ENCODE measurements around the gene TNFRSF1B.
A peak's percentile ranks its signal among the peaks of the same experiment; 100 is the strongest.

TNFRSF1B gene

GRCh38 chr1:12176298-12177118 is 9.7 kb downstream of the TNFRSF1B start:
- no peak for DNase-seq (ENCODE audit: low read depth)

DNA sequence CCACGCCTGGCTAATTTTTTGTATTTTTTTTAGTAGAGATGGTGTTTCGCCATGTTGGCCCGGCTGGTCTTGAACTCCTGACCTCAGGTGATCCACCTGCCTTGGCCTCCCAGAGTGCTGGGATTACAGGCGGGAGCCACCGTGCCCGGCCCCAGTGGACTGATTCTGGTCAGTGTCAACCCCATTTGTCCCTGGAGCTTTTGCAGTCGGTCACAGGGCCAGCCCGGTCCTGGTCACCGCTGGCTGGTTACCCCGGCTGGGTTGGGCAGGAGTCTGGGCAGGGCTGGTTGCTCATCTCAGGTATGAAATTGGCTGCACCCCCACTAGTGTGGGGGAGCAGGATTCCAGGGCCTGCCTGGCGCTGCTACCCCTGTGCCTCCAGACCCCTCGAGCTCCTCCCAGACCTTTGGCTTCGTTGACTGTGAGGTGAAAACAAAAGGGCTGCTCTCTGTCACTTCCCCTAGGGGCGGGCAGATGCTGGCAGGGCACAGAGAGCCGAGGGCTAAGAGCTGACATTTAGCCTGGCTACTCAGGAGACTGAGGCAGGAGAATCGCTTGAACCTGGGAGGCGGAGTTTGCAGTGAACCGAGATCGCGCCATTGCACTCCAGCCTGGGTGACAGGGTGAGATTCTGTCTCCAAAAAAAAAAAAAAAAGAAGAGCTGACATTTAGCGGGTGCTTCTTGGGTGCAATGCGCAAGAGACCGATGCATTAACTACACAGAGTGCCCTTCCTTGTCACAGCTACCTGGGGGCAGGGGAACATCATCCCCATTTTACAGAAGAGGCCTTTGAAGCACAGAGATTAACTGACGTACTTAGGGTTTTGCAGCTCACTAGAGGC is 10.6 kb downstream of the TNFRSF1B start:
- DNase-seq (ENCODE audit: low read depth): no peak

GRCh38 chr1:12177999-12178441 is 11.2 kb downstream of the TNFRSF1B start:
- DNase-seq (ENCODE audit: low read depth): peak; percentile 66

- DNase-seq (ENCODE audit: low read depth): no peak
These were observed 11.7 kb downstream of the TNFRSF1B start for GRCh38 chr1:12178511-12178910.

DNA sequence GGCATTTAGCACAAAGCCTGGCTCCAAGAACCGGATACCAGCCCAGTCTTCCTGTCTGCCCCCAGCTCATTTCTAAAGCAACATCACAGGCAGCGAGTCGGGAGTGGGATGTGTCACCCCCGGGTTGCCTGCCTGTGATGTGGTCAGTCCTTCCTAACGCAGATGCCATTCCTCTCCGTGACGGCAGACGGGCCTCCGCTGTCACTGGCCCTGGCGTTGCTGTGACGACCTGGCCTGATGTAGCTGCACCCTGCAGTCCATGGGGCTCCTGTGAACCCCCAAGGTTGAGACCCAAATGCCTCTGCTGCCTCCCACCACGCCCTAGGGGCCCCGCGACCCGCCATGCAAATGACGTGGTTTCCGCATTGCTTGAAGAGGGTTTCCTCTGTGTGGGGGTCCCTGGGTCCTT is 12.3 kb downstream of the TNFRSF1B start:
- peak; percentile 44 for DNase-seq (ENCODE audit: low read depth)

DNA sequence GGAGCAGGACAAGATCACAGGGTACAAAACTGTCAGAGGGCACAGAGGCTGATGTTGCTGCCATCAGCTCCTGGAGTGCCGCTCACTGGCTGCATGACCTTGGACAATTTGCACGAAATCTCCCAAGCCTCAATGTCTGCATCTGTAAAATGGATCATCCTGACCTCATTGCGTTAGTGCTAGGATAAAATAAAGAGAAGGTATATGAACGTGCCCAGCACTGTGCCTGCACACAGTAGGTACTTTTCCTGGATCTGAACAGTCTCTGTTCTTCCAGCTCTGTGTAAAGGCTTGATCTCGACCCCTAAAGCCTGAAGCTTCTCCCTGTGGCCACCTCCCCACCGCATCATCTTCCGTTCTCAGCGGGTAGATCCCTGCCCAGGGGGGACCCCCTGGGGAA is 12.9 kb downstream of the TNFRSF1B start:
- DNase-seq (ENCODE audit: low read depth): no peak

GRCh38 chr1:12180315-12180714 is 13.5 kb downstream of the TNFRSF1B start:
- no peak for DNase-seq (ENCODE audit: low read depth)

DNA sequence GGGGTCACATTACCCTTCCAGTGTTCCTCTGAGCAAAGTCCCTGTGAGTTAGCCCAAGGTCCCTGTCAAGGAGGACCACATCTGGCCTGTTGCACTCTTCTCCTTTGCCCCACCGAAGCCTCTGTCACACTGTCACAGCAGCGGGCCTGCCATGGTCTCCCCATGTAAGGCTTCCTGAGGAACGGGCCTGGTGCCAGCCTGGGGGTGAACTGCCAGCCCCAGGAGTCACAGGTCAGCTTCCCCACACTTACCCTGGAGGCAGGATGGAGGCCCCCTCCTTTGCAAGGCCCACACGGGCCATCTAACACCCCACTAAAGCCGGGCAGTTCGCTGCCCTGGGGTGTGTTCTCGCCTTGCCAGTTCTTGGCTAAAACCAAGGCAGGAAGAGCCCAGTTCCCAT is 14.1 kb downstream of the TNFRSF1B start:
- DNase-seq (ENCODE audit: low read depth): no peak

- no peak for DNase-seq (ENCODE audit: low read depth)
These were observed 14.8 kb downstream of the TNFRSF1B start for GRCh38 chr1:12181568-12181967.

GRCh38 chr1:12182410-12182984 is 15.7 kb downstream of the TNFRSF1B start:
- DNase-seq (ENCODE audit: low read depth): no peak

DNA sequence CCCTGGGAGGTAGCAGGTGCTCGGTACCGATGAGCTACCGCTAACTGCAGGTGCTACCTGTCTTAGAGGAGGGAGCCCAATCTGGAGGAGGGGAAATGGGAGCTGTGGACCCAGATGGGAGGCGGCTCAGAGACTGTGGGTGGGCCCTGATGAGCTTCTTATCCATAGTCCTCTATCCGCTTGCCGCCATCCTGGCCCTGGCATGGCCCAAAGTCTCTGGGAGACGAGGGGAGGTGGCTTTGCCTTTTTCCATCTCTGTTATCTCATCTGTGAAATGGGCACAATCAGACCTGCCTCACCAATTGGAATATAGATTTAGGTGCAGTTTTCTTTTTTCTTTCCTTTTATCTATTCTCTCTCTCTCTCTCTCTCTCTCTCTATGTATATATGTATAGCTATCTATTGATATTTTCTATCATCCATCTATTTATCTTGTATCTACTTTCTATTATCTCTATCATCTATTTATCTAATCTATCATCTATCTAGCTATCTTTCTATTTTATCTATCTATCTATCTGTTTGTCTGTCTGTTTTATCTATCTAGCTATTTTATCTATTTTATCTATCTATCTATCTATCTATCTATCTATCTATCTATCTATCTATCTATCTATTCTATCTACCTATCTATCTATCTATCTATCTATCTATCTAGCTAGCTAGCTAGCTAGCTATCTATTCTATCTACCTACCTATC is 16.5 kb downstream of the TNFRSF1B start:
- no peak for DNase-seq (ENCODE audit: low read depth)

DNA sequence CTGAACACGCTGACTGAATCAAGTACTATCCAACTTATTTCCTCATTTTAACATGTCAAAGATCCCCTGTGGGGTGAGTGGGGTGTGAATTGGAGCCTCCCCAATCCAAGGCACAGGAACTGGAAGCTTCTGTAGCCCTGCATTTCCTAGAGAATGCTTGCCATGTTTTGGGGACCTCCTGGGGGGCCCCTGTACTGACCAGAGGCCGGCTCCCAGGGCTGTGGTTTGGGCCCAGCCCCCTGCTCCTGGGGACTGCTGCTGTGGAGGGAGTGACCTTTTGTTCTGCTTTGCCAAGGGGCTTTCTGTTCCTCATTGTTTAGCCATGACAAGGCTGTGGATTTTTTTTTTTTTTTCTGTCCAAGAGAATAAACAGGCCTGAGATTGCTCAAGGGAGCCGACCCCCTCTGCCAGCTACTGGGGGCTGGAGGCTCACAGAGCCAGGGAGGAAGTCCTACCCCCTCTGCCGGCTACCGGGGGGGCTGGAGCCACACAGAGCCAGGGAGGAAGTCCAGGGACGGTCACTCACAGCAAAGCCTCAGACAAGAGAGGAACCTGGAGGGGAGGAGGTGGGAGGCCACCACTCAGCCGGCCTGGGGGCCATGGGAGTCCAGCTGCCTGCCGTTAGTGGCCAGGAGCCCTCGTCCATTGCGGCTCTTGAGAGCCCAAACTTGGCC is 17.4 kb downstream of the TNFRSF1B start:
- DNase-seq (ENCODE audit: low read depth): peak; percentile 35

DNA sequence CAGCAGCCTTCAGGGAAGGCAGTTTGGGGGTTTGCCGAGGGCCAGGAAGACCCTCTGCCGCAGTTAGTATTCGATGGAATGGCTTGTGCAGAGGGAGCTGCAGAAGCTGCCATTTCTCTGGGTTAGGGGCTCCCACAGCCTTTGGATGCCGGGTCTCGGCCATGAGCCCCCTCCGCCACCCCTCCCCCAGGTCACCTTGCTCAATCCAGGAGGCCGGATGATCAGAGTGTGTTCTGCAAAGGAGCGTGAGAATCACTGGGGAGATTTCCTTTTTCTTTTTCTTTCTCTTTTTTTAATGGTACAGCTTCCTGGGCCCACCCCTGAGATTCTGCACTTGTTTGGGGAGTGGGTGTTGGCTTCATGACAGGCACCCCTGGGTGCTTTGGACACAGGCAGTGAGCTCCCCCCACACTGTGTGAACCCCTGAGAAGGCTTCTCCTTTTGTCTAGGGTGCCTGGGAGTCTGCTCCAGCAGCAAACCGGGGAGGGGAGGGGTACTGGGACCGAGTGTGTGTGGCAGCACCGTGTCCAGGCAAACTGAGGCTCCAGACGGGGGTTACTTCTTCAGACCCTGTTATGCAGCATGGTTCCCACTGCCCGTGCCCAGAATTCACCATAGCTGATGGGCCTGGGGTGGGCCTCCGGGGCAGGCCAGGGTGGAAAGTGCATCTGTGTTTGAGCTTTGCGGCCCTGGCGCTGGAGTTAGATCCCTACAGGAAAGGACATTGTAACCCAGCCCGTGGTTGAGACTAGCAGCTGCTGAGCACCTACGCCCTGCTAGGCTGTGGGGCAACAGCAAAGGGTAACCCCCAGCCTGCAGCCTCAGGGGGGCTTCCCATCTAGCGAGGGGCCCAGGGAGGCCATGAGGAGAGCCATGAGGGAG is 18.5 kb downstream of the TNFRSF1B start:
- DNase-seq (ENCODE audit: low read depth): no peak

DNA sequence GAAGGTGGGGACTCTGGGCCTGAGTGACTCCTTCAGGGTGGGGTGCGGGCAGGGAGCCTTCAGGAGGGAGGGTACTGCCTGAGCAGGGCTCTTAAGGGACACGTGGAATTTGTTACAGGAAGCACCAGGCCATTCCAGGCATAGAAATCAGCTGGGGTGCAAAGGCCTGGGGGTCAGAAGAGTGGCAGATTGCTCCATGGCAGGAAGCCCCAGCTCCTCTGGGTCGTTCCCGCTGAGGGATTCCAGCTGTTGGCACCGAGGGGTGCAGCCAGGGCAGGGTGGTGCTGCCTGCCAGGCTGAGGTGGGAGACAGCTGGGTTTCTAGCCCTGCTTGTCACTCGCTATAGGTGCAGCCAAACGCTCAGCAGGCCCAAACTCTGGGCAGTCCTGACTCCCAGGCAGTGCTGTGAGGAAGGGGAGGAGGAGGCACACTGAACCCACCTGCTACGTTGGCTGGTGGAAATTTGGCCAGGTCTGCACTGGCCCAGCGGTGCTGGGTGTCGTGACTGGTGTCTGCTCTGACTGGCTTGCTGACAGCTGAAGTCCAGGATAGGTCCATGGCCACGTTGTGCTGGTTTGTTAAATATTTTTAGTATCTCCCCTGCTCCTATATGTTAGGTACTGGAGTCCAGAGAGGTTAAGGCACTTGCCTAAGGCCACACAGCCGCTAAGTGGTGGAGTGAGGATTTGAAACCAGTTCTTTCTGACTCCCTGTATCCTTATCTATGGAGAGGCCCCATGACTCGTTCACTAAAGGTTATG is 19.3 kb downstream of the TNFRSF1B start:
- no peak for DNase-seq (ENCODE audit: low read depth)

DNA sequence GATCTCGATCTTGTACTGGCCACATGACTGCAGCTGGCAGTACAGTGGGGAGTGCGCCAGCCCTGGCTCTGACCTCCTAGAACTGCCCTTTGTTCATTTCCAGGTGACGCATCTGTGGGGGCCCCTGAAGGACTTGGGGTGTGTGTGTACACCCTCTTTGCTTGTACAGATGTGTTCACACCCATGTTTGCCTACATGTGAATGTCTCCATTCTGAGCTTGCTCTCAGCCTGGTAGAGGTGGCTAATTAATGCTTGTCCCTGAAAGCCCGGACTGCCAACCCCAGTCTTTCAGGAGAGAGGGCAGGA is 19.8 kb downstream of the TNFRSF1B start:
- DNase-seq (ENCODE audit: low read depth): no peak

DNA sequence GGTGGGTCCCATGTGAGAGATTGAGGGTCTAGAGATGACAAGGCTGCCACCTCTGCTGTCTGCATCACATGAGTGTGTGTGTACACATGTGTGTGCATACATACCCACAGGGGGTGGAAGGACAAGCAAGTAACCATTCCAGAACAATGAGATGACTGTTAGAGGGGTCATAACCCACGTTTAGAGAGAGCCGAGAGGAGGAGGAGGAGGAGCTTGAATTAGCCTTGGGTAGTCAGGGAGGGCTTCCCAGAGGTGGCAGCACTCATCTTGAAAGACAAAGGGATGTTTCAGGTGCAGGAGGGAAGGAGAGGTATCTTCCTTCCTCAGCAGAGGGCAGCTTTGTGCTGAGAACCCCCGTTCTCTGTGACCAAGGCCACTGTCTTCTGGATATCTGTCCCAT is 21.3 kb downstream of the TNFRSF1B start:
- DNase-seq (ENCODE audit: low read depth): no peak

GRCh38 chr1:12188657-12189327 is 22.0 kb downstream of the TNFRSF1B start:
- DNase-seq (ENCODE audit: low read depth): no peak

GRCh38 chr1:12189328-12189682 is 22.5 kb downstream of the TNFRSF1B start:
- DNase-seq (ENCODE audit: low read depth): no peak

GRCh38 chr1:12191242-12192032 is 24.6 kb downstream of the TNFRSF1B start:
- no peak for DNase-seq (ENCODE audit: low read depth)
